ENCODE measurements around the gene MYO10.

DNA sequence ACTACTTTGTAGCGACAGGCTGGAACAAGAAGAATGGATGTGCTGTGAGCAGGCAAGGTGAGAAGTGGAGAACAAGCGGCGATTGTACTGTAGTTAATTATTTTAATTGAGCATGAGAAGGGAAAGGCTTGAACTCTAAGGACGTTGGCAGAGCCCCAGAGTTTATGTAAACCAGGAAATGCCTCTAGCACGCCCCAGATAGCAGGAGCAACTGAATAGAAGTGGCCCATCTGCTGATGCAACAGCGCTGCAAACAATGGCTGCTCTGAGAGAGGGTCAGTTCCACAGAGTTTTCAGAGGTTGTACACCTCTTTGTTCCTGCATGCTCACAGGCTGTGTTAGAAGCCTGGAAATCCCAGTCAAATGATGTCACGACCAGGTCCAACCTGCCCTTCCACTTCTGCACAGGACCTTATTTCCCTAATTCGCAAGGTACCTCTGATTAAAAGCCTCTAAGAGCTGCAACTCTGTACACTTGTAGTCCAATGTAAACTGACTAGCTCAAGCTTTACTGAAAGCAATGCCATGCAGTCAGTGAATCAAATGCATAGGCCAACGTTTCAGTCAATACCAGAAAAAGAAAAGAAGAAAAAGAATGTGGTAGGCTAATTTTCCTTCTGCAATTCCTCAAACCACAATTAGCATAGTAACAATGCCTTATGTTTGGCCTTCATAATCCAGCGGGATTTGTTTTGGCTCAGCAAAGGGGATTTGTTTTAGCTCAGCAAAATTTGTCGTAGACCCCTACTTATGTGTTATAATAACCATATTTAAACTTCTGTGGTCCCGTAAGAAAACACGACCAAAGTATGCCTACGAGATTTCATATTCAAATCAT is 199.7 kb downstream of the MYO10 start:
- TF ChIP-seq, protein P1, sequence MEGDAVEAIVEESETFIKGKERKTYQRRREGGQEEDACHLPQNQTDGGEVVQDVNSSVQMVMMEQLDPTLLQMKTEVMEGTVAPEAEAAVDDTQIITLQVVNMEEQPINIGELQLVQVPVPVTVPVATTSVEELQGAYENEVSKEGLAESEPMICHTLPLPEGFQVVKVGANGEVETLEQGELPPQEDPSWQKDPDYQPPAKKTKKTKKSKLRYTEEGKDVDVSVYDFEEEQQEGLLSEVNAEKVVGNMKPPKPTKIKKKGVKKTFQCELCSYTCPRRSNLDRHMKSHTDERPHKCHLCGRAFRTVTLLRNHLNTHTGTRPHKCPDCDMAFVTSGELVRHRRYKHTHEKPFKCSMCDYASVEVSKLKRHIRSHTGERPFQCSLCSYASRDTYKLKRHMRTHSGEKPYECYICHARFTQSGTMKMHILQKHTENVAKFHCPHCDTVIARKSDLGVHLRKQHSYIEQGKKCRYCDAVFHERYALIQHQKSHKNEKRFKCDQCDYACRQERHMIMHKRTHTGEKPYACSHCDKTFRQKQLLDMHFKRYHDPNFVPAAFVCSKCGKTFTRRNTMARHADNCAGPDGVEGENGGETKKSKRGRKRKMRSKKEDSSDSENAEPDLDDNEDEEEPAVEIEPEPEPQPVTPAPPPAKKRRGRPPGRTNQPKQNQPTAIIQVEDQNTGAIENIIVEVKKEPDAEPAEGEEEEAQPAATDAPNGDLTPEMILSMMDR (IDR thresholded peaks at IDR 0.05; ENCODE audit: low read depth, low read length), result no peak
- TF ChIP-seq EZH2phosphoT487 (IDR thresholded peaks at IDR 0.05; ENCODE audit: low read depth), result no peak

All from OCI-LY3 (cell line).